ENCODE results near the gene SNN.

- no peak for TF ChIP-seq EZH2 (IDR thresholded peaks at IDR 0.05; ENCODE audit: insufficient read depth, poor library complexity, severe bottlenecking)
- no peak for TF ChIP-seq EZH2phosphoT487 (IDR thresholded peaks at IDR 0.05; ENCODE audit: insufficient read depth, low read depth)
Measured at GRCh38 chr16:11630046-11630767, 38.0 kb upstream of the SNN start.

Measured in GM23248 (cell line).